ENCODE results near the gene OCA2.

OCA2 gene

GRCh38 chr15:27806396-27806795 lies 292.7 kb downstream of the OCA2 start:
- Histone ChIP-seq H3K4me1 (ENCODE audit: insufficient read depth, low read length, poor library complexity, severe bottlenecking) (no peaks in the 10 kb centered on the region), H3K36me3 (ENCODE audit: insufficient read depth, low read length) (no peaks in the 10 kb centered on the region), H3K79me2 (ENCODE audit: insufficient read depth, low read length) (no peaks in the 10 kb centered on the region), H3K4me3 (ENCODE audit: low read length, poor library complexity, severe bottlenecking) (no peak overlapping the region), H3K9me2 (replicated peaks; ENCODE audit: low read depth, low read length) (no peaks in the 10 kb centered on the region), H2AFZ (ENCODE audit: low read length) (no peak overlapping the region), H4K20me1 (ENCODE audit: insufficient read depth, low read length, poor library complexity, severe bottlenecking) (no peaks in the 10 kb centered on the region), H3F3A (ENCODE audit: low read depth) (no peaks in the 10 kb centered on the region), H3K27me3 (ENCODE audit: insufficient read depth, low read length, poor library complexity, severe bottlenecking) (no peaks in the 10 kb centered on the region), H3K9ac (ENCODE audit: low read depth, low read length, poor library complexity, severe bottlenecking) (no peak overlapping the region), H3K4me2 (ENCODE audit: low read depth, low read length, poor library complexity, severe bottlenecking) (no peak overlapping the region), H3K9me3 (ENCODE audit: insufficient read depth, low read depth, low read length) (peaks cover 9% of the 10 kb centered on the region; the same call in 1 of the 2 replicates)
- TF ChIP-seq CTCF (conservative IDR thresholded peaks at IDR 0.05; ENCODE audit: low read length) (no peak), EZH2phosphoT487 (IDR thresholded peaks at IDR 0.05; ENCODE audit: borderline replicate concordance) (no peak)

GRCh38 chr15:27805261-27806220 lies 293.6 kb downstream of the OCA2 start:
- no peaks in the 10 kb centered on the region for H3F3A ChIP-seq (ENCODE audit: low read depth)

GRCh38 chr15:27804569-27805260 lies 294.4 kb downstream of the OCA2 start:
- Histone ChIP-seq H2AFZ (ENCODE audit: low read length) (no peak overlapping the region), H3K4me2 (ENCODE audit: low read depth, low read length, poor library complexity, severe bottlenecking) (no peak overlapping the region), H3K36me3 (ENCODE audit: insufficient read depth, low read length) (no peaks in the 10 kb centered on the region), H3K4me1 (ENCODE audit: insufficient read depth, low read length, poor library complexity, severe bottlenecking) (no peaks in the 10 kb centered on the region), H3K79me2 (ENCODE audit: insufficient read depth, low read length) (no peaks in the 10 kb centered on the region), H3K4me3 (ENCODE audit: low read length, poor library complexity, severe bottlenecking) (no peak overlapping the region), H3K27me3 (ENCODE audit: insufficient read depth, low read length, poor library complexity, severe bottlenecking) (no peaks in the 10 kb centered on the region), H3K9me2 (replicated peaks; ENCODE audit: low read depth, low read length) (no peaks in the 10 kb centered on the region), H3K9ac (ENCODE audit: low read depth, low read length, poor library complexity, severe bottlenecking) (no peak overlapping the region), H4K20me1 (ENCODE audit: insufficient read depth, low read length, poor library complexity, severe bottlenecking) (no peaks in the 10 kb centered on the region), H3K9me3 (ENCODE audit: insufficient read depth, low read depth, low read length) (peaks cover 9% of the 10 kb centered on the region; the same call in 1 of the 2 replicates), H3F3A (ENCODE audit: low read depth) (no peaks in the 10 kb centered on the region)
- TF ChIP-seq CTCF (conservative IDR thresholded peaks at IDR 0.05; ENCODE audit: low read length) (no peak), EZH2phosphoT487 (IDR thresholded peaks at IDR 0.05; ENCODE audit: borderline replicate concordance) (no peak)

More at GRCh38 chr15:27805261-27806220, 293.6 kb downstream of the OCA2 start:
- peaks cover 9% of the 10 kb centered on the region; the same call in 1 of the 2 replicates for H3K9me3 ChIP-seq (ENCODE audit: insufficient read depth, low read depth, low read length)
- H2AFZ ChIP-seq (ENCODE audit: low read length): no peak overlapping the region
- H3K4me2 ChIP-seq (ENCODE audit: low read depth, low read length, poor library complexity, severe bottlenecking): no peak overlapping the region
- H3K4me3 ChIP-seq (ENCODE audit: low read length, poor library complexity, severe bottlenecking): no peak overlapping the region
- no peak overlapping the region for H3K9ac ChIP-seq (ENCODE audit: low read depth, low read length, poor library complexity, severe bottlenecking)
- no peaks in the 10 kb centered on the region for H3K9me2 ChIP-seq (replicated peaks; ENCODE audit: low read depth, low read length)
- TF ChIP-seq EZH2phosphoT487 (IDR thresholded peaks at IDR 0.05; ENCODE audit: borderline replicate concordance) (no peak), CTCF (conservative IDR thresholded peaks at IDR 0.05; ENCODE audit: low read length) (no peak)
- H3K27me3 ChIP-seq (ENCODE audit: insufficient read depth, low read length, poor library complexity, severe bottlenecking): no peaks in the 10 kb centered on the region
- H3K36me3 ChIP-seq (ENCODE audit: insufficient read depth, low read length): no peaks in the 10 kb centered on the region
- H3K4me1 ChIP-seq (ENCODE audit: insufficient read depth, low read length, poor library complexity, severe bottlenecking): no peaks in the 10 kb centered on the region
- H3K79me2 ChIP-seq (ENCODE audit: insufficient read depth, low read length): no peaks in the 10 kb centered on the region
- H4K20me1 ChIP-seq (ENCODE audit: insufficient read depth, low read length, poor library complexity, severe bottlenecking): no peaks in the 10 kb centered on the region

Data from Loucy (cell line).